HL-60/S4 treated with retinoic acid at 250 ng/mL for 4 days and 3 days (cell line): ENCODE measurements around the gene TSPAN4.

ENCODE experiments used
- in situ Hi-C: fragments of 300-500 bp; cut with MboI; formaldehyde crosslinking; loops from 2 replicates; pipeline ENCODE4 v1.7.0; 2022; ENCODE audit warnings: low sequenced_read_pairs

The TSPAN4 gene

GRCh38 chr11:848380-848931 is 5.8 kb downstream of the TSPAN4 start:
- in situ Hi-C loops: no loop called here

- in situ Hi-C loops: no loop called here
Observed at GRCh38 chr11:849104-849824, 6.6 kb downstream of the TSPAN4 start.

- in situ Hi-C loops: loop anchor here (25.0 kb wide), 1 partner anchor 187 kb away; the partner anchor contains the start of gene MUC6
Observed at GRCh38 chr11:849951-850774, 7.5 kb downstream of the TSPAN4 start.

- in situ Hi-C loops: loop anchor here (25.0 kb wide), 1 partner anchor 186 kb away; the partner anchor contains the start of gene MUC6
Observed at GRCh38 chr11:850775-851763, 8.4 kb downstream of the TSPAN4 start.

GRCh38 chr11:852762-853161 is 10.1 kb downstream of the TSPAN4 start:
- in situ Hi-C loops: loop anchor here (25.0 kb wide), 1 partner anchor 185 kb away; the partner anchor contains the start of gene MUC6

- in situ Hi-C loops: loop anchor here (25.0 kb wide), 1 partner anchor 183 kb away; the partner anchor contains the start of gene MUC6
Observed at GRCh38 chr11:853682-854448, 11.2 kb downstream of the TSPAN4 start.

- in situ Hi-C loops: loop anchor here (25.0 kb wide), 1 partner anchor 183 kb away; the partner anchor contains the start of gene MUC6
Observed at GRCh38 chr11:854601-855329, 12.1 kb downstream of the TSPAN4 start.

GRCh38 chr11:855330-855674 is 12.7 kb downstream of the TSPAN4 start:
- in situ Hi-C loops: loop anchor here (25.0 kb wide), 1 partner anchor 182 kb away; the partner anchor contains the start of gene MUC6

- in situ Hi-C loops: loop anchor here (25.0 kb wide), 1 partner anchor 182 kb away; the partner anchor contains the start of gene MUC6
Observed at GRCh38 chr11:855796-856195, 13.1 kb downstream of the TSPAN4 start.

- in situ Hi-C loops: loop anchor here (25.0 kb wide), 1 partner anchor 181 kb away; the partner anchor contains the start of gene MUC6
Observed at GRCh38 chr11:856397-856796, 13.7 kb downstream of the TSPAN4 start.

- in situ Hi-C loops: loop anchor here (25.0 kb wide), 1 partner anchor 179 kb away; the partner anchor contains the start of gene MUC6
Observed at GRCh38 chr11:858053-858761, 15.6 kb downstream of the TSPAN4 start.

- in situ Hi-C loops: loop anchor here (25.0 kb wide), 1 partner anchor 178 kb away; the partner anchor contains the start of gene MUC6
Observed at GRCh38 chr11:858762-859339, 16.2 kb downstream of the TSPAN4 start.

GRCh38 chr11:859394-860131 is 16.9 kb downstream of the TSPAN4 start:
- in situ Hi-C loops: loop anchor here (25.0 kb wide), 1 partner anchor 178 kb away; the partner anchor contains the start of gene MUC6

GRCh38 chr11:860234-861104 is 17.8 kb downstream of the TSPAN4 start:
- in situ Hi-C loops: loop anchor here (25.0 kb wide), 1 partner anchor 177 kb away; the partner anchor contains the start of gene MUC6

GRCh38 chr11:861105-861479 is 18.4 kb downstream of the TSPAN4 start:
- in situ Hi-C loops: loop anchor here (25.0 kb wide), 1 partner anchor 176 kb away; the partner anchor contains the start of gene MUC6
